Urothelium cell line (cell line): ENCODE results near the gene NEDD4L.
"Not testable (repeated sequence)": the region's sequence is repeated elsewhere in the genome, so short reads cannot be mapped to it uniquely, and the experiment has no call there.

ENCODE experiments used
- DNase-seq: peaks from one replicate; pipeline ENCODE4 v3.0.0; 2011; ENCODE audit warnings: low spot score, mixed read lengths
- FAIRE-seq: peaks from 2 replicates; lab custom pipeline; 2011; peaks lifted over from hg19 to GRCh38; lab: Jason Lieb, UNC

NEDD4L gene

GRCh38 chr18:58427321-58427720 is 383.3 kb downstream of the NEDD4L start:
- no peak for DNase-seq
- FAIRE-seq = no peak

DNA sequence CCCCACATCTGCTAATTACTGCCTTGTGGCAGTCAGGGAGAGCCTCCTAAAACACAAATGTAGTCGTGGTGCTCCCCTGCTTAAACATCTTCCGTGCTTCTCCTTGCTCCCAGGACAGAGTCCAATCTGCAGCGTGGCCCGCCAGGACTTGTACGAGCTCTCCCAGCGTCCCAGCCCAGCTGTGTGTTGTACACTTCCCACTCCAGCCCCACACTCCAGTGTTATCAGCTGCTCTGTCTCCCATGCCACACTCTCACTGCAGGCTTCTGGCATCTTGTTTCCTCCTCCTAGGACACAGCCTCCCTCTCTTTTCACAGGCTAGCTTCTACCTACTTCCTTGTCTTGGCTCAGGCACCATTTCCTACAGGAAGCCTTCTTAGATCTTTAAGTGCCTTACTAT is 385.4 kb downstream of the NEDD4L start:
- no peak for DNase-seq
- FAIRE-seq = no peak

GRCh38 chr18:58431215-58431614 is 387.2 kb downstream of the NEDD4L start:
- FAIRE-seq (no peak), DNase-seq (no peak)

DNA sequence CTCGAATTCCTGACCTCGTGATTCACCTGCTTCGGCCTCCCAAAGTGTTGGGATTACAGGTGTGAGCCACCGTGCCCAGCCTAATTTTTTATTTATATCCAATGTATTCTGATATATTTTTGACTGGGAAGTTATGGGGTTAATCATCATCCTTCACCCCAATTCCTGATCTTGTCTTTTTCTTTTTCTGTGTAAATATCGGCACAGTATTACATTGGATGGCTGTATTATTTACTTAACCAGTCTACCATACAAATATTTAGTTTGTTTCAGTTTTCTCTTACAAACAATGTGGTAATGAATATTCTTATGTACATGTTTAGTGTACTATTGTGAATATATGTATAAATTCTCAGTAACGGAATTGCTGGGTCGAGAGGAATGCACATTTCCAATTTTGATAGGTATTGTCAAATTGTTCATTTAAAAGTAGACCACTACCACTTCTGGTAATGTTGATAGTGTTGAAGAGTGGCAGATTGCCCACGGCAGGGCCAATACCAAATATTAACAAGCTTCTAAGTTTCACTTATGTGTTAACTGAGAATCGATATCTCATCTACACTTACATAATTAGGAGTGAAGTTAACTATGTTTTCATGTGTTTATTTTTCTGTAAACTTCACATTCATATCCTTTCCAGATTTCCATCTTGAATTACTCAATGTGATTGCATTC is 388.2 kb downstream of the NEDD4L start:
- FAIRE-seq = no peak
- no peak for DNase-seq

GRCh38 chr18:58435221-58436005 is 391.4 kb downstream of the NEDD4L start:
- FAIRE-seq = not testable (repeated sequence)

GRCh38 chr18:58438161-58438957 is 394.3 kb downstream of the NEDD4L start:
- no peak for FAIRE-seq
- no peak for DNase-seq

More at GRCh38 chr18:58435221-58436005, 391.4 kb downstream of the NEDD4L start:
- DNase-seq = not testable (repeated sequence)

GRCh38 chr18:58438958-58439300 is 394.9 kb downstream of the NEDD4L start:
- DNase-seq = no peak
- FAIRE-seq = no peak

DNA sequence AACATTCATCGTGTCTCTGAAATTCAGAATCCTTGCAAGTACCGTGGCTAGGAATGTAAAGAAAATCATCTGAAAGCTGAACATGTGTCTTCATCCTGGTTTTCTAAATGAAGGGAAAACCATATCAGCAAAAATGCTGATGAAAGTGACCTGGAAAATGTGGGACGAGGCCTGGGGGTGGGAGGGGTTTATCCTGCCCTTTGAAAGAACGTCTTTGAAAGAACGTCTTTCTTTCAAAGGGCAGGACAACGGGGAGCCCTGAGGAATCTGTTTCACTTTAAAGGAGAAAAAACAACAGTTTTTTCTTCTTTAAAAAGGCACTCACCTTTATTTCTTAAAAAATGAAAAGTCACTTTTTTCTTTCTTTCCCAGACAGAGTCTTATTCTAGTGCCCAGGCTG is 399.6 kb downstream of the NEDD4L start:
- DNase-seq = no peak
- no peak for FAIRE-seq

GRCh38 chr18:58446391-58447060 is 402.5 kb downstream of the NEDD4L start:
- no peak for DNase-seq
- no peak for FAIRE-seq

DNA sequence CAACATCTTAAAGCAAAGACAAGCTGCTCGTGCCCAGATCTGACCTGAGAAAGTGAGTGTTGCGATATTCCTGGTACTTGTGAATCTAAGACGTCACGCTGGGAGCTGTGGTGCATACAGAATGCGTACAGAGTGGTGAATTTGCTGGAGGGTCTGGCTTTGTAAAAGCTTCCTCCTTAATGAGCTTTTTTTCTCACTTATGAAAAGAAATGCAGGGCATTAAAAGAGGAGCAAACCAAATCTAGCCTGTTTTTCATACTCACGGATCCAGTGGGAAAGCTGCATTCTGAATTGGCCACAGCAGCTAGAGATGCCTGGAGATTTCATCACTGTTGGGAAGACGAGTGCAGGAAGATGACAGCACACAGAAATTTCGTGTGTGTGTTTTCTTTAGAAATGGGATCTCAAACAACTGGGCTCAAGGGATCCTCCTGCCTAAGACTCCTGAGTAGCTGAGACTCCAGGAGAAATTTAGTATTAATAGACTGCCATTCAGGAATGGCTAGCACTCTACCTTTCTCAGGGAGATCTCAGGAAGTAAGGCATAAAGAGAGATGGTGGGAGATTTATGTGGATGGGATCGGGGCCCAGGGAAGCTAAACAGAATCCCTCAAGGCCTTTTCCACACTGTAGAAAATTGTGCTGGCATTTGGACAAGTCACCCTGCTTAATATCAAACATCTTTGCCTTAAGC is 403.5 kb downstream of the NEDD4L start:
- FAIRE-seq (no peak), DNase-seq (no peak)

- FAIRE-seq = no peak
- DNase-seq = no peak
Measured at GRCh38 chr18:58449464-58449863, 405.4 kb downstream of the NEDD4L start.
